ENCODE measurements around the gene PCDHGA9.

PCDHGA9 gene

GRCh38 chr5:141359790-141360426 is 42.7 kb upstream of the PCDHGA9 start, which contains the start of gene PCDHGB2:
Gene PCDHGB2 (plus strand): TSS chr5:141359994. CDS start chr5:141360136, 142 bp downstream.
- peaks cover 58% of the 10 kb centered on the region for H3K36me3 ChIP-seq
- peaks cover 12% of the 10 kb centered on the region for H3K9me3 ChIP-seq
- H3K4me3 ChIP-seq (ENCODE audit: low read depth, low read length), result no peak within 1 kb of the TSS
- DNase-seq, result no peak
- H3K4me1 ChIP-seq, result no peaks in the 10 kb centered on the region
- no peaks in the 10 kb centered on the region for H3K27me3 ChIP-seq
- TF ChIP-seq CTCF (IDR thresholded peaks at IDR 0.05; ENCODE audit: low read depth, low read length), result peak; percentile 54

GRCh38 chr5:141360685-141361084 is 41.9 kb upstream of the PCDHGA9 start:
- Histone ChIP-seq H3K27me3 (no peaks in the 10 kb centered on the region), H3K4me1 (no peaks in the 10 kb centered on the region), H3K4me3 (ENCODE audit: low read depth, low read length) (no peak overlapping the region), H3K9me3 (peaks cover 7% of the 10 kb centered on the region), H3K36me3 (peaks cover 56% of the 10 kb centered on the region)
- no peak for DNase-seq
- no peak for TF ChIP-seq CTCF (IDR thresholded peaks at IDR 0.05; ENCODE audit: low read depth, low read length)

GRCh38 chr5:141362719-141363118 is 39.9 kb upstream of the PCDHGA9 start:
- no peak overlapping the region for H3K4me3 ChIP-seq (ENCODE audit: low read depth, low read length)
- peaks cover 5% of the 10 kb centered on the region for H3K9me3 ChIP-seq
- TF ChIP-seq CTCF (IDR thresholded peaks at IDR 0.05; ENCODE audit: low read depth, low read length), result no peak

GRCh38 chr5:141363952-141364660 is 38.5 kb upstream of the PCDHGA9 start, which contains the start of gene PCDHGA5:
Gene PCDHGA5 (plus strand): TSS chr5:141364162. CDS start chr5:141364331, 169 bp downstream.
- H3K4me3 ChIP-seq (ENCODE audit: low read depth, low read length), result no peak within 1 kb of the TSS
- 0 out of 2 replicates have a peak, but pooled peaks have one; percentile 6 for TF ChIP-seq CTCF (IDR thresholded peaks at IDR 0.05; ENCODE audit: low read depth, low read length)
- H3K4me1 ChIP-seq, result no peaks in the 10 kb centered on the region
- no peaks in the 10 kb centered on the region for H3K27me3 ChIP-seq
- no peak for DNase-seq
- H3K36me3 ChIP-seq, result peaks cover 42% of the 10 kb centered on the region
- no peaks in the 10 kb centered on the region; the same call in none of the 2 replicates for H3K9me3 ChIP-seq

More at GRCh38 chr5:141362719-141363118, 39.9 kb upstream of the PCDHGA9 start:
- DNase-seq, result no peak
- H3K36me3 ChIP-seq, result peaks cover 44% of the 10 kb centered on the region
- H3K27me3 ChIP-seq, result no peaks in the 10 kb centered on the region
- no peaks in the 10 kb centered on the region for H3K4me1 ChIP-seq

- H3K4me1 ChIP-seq, result no peaks in the 10 kb centered on the region
- no peak for TF ChIP-seq CTCF (IDR thresholded peaks at IDR 0.05; ENCODE audit: low read depth, low read length)
- no peak overlapping the region for H3K4me3 ChIP-seq (ENCODE audit: low read depth, low read length)
- peaks cover 41% of the 10 kb centered on the region for H3K36me3 ChIP-seq
- no peak for DNase-seq
- no peaks in the 10 kb centered on the region for H3K27me3 ChIP-seq
- no peaks in the 10 kb centered on the region; the same call in 1 of the 2 replicates for H3K9me3 ChIP-seq
Observed at GRCh38 chr5:141366016-141366896, 36.3 kb upstream of the PCDHGA9 start.
